Left renal pelvis (tissue), 4 donors: ENCODE data around the gene CDH13. TPM values are rescaled to one million over a fixed set of nuclear protein-coding genes. Genes with fewer than 3 reads are reported as not detected.

Source experiments
- DNase-seq, 4 donors: peaks; one replicate each; pipeline ENCODE4 v3.0.0-alpha.2; 2013; ENCODE audit warnings: low read depth in 4 of 4, low spot score in 3 of 4
- polyA plus RNA-seq, 4 donors: library from polyadenylated mRNA; unstranded; fragments of 120-200 nt; gene quantifications; one replicate each; pipeline ENCODE4 v1.2.1, GENCODE V29; 2013; ENCODE audit not compliant: insufficient read length in 4 of 4

CDH13 gene
- polyA plus RNA-seq, 4 donors, result 4.9 to 18.0 (median 11.3) TPM

DNA sequence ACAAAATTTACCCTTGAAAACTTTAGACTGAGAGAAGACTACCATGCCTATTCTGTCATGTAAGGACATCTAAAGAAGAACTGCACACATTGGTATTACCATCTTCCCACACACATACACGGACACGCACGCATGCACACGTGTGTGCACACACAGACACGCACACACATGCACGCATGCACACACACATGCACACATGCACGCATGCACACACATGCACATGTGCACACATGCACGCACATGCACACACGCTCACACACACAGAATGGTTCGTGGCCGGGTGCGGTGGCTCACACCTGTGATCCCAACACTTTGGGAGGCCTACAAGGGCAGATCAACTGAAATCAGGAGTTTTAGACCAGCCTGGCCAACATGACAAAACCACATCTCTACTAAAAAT is 884.1 kb downstream of the CDH13 start:
- DNase-seq, result no peak

DNA sequence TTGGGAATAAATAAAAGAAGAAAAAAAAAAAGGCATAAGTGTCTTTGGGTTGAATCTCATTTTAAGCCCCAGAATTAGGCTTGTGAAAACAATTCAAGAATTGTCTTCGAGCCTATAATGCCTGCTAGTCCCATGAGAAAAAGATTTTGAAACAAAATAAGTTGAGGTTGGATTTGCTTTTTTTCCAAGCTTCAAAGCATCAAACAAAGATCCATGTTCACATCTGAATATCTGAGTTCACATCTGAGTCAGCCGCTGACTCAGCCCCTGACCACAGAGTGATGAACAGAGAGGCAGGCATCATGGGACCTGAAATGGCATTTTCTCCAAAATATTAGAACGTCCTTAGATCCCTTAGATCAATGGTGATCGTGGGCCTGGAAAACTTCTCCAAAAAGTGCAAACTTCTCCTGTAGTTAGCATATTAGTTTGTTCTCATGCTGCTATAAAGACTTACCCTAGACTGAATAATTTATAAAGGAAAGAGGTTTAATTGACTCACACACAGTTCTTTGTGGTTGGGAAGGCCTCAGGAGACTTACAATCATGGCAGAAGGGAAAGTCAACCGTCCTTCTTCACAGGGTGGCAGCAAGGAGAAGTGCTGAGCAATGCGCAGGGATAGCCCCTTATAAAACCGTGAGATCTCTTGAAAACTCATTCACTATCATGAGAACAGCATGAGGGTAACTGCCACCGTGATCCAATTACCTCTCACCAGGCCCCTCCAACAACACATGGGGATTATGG is 886.4 kb downstream of the CDH13 start:
- DNase-seq, result no peak

GRCh38 chr16:83515395-83515794 is 888.6 kb downstream of the CDH13 start:
- no peak for DNase-seq

DNA sequence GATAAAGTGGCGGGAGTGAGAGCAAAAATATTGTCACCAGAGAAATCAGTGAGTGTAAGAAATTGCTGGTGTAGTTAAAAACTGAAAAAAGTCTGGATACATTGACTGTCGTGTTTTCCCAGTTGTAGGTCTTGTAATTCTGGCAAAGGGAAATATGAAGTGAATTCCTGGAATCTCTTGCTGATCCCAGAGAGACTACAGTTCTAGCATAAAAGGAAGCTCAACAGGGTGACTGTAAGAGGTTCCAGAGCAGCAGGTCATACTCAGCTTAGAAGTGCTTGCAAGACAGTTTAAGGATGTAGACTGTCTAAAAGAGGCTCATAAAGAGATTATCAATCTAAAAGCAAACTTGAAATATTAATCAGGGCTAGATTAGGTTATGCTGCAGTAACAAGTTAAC is 890.2 kb downstream of the CDH13 start:
- no peak for DNase-seq

GRCh38 chr16:83517398-83517797 is 890.6 kb downstream of the CDH13 start:
- DNase-seq, result no peak

GRCh38 chr16:83520596-83520995 is 893.8 kb downstream of the CDH13 start:
- DNase-seq, result no peak

DNA sequence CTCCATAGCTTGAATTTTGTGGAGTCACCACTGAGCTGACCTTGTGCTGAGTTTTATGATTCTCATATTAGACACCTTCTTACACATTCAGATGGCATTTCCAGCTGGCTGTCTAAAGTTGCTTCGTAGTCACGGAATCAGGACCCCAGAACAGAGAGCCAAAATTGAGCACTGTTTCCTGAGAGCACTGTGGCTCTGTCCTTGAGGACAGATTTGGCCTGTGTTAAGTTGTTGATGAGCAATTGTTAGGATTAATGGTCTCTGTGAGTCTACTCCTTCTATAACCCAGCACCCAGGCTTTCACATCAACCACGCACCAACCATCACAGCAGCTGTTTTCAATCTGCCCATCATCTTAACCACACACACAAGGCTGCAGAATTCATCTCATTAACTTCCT is 903.5 kb downstream of the CDH13 start:
- DNase-seq, result no peak

GRCh38 chr16:83532634-83533033 is 905.9 kb downstream of the CDH13 start:
- no peak for DNase-seq

DNA sequence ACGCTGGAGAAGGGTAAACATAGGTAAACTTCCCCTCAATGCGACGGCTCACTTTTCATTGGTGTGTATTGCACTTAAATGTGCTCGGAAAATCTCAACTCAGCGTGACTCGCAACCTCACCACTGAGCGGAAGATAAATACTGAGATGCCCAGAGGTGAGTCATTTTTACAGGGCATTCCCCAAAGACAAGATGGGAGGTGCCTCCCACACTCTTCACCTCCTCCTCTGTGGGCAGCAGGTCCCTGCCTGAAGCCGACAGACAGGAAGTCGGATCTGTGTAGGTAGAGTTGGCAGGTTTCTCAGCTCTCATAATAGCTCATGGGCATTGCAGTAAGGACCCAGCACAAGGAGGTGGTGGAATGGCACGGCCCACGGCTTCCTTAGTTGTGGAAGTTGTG is 906.4 kb downstream of the CDH13 start:
- DNase-seq, result no peak

DNA sequence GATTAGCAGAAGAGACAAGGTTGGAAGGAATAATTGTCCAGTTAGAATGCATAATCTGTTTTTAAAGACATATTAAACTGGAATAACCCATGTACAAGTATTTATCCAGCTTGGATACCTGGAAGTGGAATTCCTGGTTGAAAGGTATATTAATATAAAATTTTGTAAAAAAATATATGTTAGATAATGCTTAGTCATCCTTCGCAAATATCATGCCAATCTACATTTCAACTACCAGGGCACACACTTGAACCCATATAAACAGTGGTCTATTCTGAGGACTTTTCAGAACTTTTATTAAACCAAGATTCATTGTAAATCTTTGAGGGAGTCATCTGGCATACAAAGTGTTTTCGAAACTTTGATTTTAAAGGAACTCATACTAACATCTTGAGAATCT is 911.9 kb downstream of the CDH13 start:
- DNase-seq, result no peak

- DNase-seq, result no peak
Measured at GRCh38 chr16:83539736-83540490, 913.1 kb downstream of the CDH13 start.

DNA sequence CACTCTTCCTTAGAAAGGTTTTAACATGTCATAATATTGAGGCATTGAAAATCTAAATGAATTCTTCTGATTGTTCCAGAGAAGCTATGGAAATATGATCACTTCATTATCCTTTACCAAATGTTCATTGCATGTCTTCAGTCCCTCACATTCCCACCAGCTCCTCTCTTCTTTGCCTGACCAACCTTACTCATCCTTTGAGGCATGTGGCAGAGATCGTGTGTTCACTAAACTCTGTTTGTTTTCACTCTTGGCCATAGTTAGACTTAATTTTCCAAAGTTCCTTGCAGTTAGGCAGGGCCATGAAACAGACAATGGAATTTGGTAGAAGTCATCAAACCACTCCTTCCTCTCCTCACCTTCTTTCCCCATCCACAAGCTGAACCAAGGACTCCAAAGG is 914.5 kb downstream of the CDH13 start:
- DNase-seq, result no peak

DNA sequence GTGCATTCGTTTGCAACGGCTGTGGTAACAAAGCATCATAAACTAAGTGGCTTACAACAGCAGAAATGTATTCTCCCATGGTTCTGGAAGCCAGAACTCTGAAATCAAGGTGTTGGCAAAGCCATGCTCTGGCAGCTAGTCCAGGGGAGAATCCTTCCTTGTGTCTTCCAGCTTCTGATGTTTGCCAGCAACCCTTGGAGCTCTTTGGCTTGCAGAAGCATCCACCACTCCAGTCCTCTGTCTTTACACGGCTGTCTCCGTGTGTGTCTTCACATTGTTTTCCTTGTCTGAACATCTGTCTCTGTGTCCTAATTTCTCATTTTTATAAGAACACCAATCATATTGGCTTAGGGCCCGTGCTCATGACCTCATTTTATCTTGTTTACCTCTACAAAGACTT is 915.7 kb downstream of the CDH13 start:
- no peak for DNase-seq

GRCh38 chr16:83549316-83550182 is 922.8 kb downstream of the CDH13 start:
- DNase-seq, result no peak

DNA sequence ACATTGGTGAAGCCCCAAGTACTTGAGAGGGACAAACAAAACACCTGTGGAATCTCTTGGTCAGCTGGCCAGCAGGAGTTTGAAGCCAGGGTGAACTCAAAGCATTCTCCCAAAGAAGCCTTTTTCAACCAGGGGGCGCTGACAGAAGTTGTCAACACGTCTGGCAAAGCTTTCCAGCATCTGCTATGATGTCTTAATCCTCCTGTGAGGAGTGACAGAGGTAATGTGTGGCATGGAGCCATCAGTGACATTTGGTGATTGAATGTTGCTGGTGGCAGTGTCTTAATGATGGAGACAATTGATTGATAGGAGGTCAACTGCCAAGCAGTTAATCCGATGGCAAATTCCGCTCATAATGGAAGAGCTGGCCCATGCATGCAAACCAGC is 923.4 kb downstream of the CDH13 start:
- no peak for DNase-seq

GRCh38 chr16:83552228-83552627 is 925.5 kb downstream of the CDH13 start:
- no peak for DNase-seq

- DNase-seq, result no peak
Measured at GRCh38 chr16:83552930-83553329, 926.2 kb downstream of the CDH13 start.

- DNase-seq, result no peak
Measured at GRCh38 chr16:83554096-83554495, 927.3 kb downstream of the CDH13 start.

DNA sequence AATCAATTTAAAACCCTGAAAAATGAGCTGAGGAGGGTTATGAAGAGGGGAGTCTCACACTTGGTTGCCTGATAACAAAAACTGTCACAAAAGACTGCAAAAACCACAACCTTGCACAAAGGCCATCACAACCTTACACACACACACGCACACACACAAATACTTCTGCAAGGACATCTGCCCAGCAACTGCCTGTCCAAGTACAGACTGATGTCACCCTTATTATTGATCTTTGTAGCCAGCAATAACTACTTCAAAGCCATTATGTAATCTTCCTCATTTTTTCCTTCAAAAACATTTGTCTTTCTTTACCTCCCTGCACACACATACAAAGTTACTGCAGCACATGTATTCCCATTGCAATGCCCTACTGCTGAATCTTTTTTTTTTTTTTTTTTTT is 927.8 kb downstream of the CDH13 start:
- no peak for DNase-seq

DNA sequence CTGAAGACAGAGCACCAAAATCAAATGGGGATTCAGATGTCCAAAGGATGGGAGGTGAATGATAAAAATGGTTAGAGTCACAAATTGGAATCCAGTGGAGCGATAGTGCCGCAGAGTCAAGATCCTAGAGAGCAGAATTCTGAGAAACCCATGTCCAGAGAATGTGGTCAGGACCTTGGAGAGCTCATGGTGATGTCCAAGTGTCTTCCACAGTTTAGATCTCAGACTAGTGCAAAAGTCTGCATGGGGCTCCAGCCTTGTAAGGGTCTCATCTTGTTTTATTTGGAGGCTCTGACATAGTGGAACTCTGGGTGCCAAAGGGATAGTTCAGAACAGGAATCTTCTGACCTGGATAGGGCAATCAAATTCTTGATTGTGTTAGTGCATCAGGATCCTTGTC is 935.1 kb downstream of the CDH13 start:
- DNase-seq, result peak in 2 of 4 donors; percentile 14 to 27

DNA sequence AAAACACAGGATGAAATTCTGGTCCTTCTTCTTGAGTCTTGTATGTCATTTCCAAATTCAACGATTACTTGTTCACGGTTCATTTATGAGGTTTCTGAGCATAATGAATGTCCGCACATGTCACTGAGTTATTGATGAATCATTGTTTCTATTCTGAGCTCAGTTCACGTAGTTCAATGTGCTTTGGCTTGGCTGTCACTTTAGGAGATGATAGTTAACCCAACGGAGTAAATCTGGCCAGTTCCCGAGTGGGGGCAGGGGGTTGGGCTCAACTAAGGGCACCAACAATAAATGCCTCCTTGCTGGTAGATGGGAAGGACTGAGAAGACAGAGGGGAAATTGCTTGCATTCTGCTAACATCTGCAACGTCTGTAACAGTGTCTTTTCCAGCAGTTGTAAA is 941.6 kb downstream of the CDH13 start:
- no peak for DNase-seq
